GM12874 (cell line): Measurements from ENCODE around the gene ARL13B.

Source experiments
- CTCF ChIP-seq: IDR thresholded peaks from 2 replicates; pipeline ENCODE4 v1.5.1; 2011; ENCODE audit warnings: low read depth, mild to moderate bottlenecking, control low read depth, low read length, moderate library complexity; ENCODE audit not compliant: insufficient read depth

The ARL13B gene

GRCh38 chr3:94065819-94066480 is 86.0 kb downstream of the ARL13B start:
- TF ChIP-seq CTCF = no peak

- no peak for TF ChIP-seq CTCF
Observed at GRCh38 chr3:94066506-94067500, 86.8 kb downstream of the ARL13B start.

GRCh38 chr3:94069194-94069813 is 89.3 kb downstream of the ARL13B start:
- no peak for TF ChIP-seq CTCF

- TF ChIP-seq CTCF = no peak
Observed at GRCh38 chr3:94070341-94070911, 90.5 kb downstream of the ARL13B start.

GRCh38 chr3:94071713-94072284 is 91.8 kb downstream of the ARL13B start:
- TF ChIP-seq CTCF = no peak

- no peak for TF ChIP-seq CTCF
Observed at GRCh38 chr3:94076055-94076454, 96.1 kb downstream of the ARL13B start.
